Stimulated activated CD8-positive, alpha-beta memory T cell treated with anti-CD3 and anti-CD28 coated beads, Interleukin-15, amount 100 ng/mL, for 4 hours (primary cell): ENCODE measurements around the gene MTSS2.

ENCODE experiments used
- DNase-seq, 2 donors: peaks; one replicate each; pipeline ENCODE4 v3.0.0-alpha.2; 2020; ENCODE audit warnings: low read depth in 2 of 2

MTSS2 gene

GRCh38 chr16:70687102-70687511 lies 1.3 kb upstream of the MTSS2 start:
- DNase-seq, result no peak

GRCh38 chr16:70686376-70687101 lies 686 bp upstream of the MTSS2 start:
- DNase-seq, result no peak

GRCh38 chr16:70685061-70685937 lies 554 bp downstream of the MTSS2 start:
- DNase-seq, result no peak

- DNase-seq, result no peak
These were observed 1.4 kb downstream of the MTSS2 start for GRCh38 chr16:70684146-70685060.

GRCh38 chr16:70683146-70683944 lies 2.5 kb downstream of the MTSS2 start:
- no peak for DNase-seq

GRCh38 chr16:70682239-70683145 lies 3.4 kb downstream of the MTSS2 start:
- DNase-seq, result no peak

- DNase-seq, result no peak
These were observed 4.2 kb downstream of the MTSS2 start for GRCh38 chr16:70681382-70682238.

- no peak for DNase-seq
These were observed 5.1 kb downstream of the MTSS2 start for GRCh38 chr16:70680495-70681381.

GRCh38 chr16:70679671-70680494 lies 6.0 kb downstream of the MTSS2 start:
- no peak for DNase-seq

GRCh38 chr16:70678898-70679670 lies 6.8 kb downstream of the MTSS2 start:
- no peak for DNase-seq

GRCh38 chr16:70678121-70678897 lies 7.5 kb downstream of the MTSS2 start:
- DNase-seq, result no peak

GRCh38 chr16:70677499-70678120 lies 8.2 kb downstream of the MTSS2 start:
- DNase-seq, result no peak

- DNase-seq, result no peak
These were observed 9.0 kb downstream of the MTSS2 start for GRCh38 chr16:70676675-70677498.

GRCh38 chr16:70675851-70676513 lies 9.9 kb downstream of the MTSS2 start:
- DNase-seq, result no peak
